ENCODE data around the gene C19orf81.

GRCh38 chr19:50702871-50703829 is 53.9 kb downstream of the C19orf81 start:
- no peak for TF ChIP-seq CTCF (conservative IDR thresholded peaks at IDR 0.05)
- no peak for TF ChIP-seq EZH2 (IDR thresholded peaks at IDR 0.05; ENCODE audit: low read depth)
